GM23248 (cell line): ENCODE results near the gene KEL.

ENCODE experiments used
- EZH2 ChIP-seq: fragments of 200-600 bp; sonication (generic); IDR thresholded peaks from 2 replicates; pipeline ENCODE4 v1.6.1; 2018; ENCODE audit warnings: antibody characterized with exemption, mild to moderate bottlenecking; ENCODE audit not compliant: insufficient read depth, poor library complexity, severe bottlenecking
- EZH2phosphoT487 ChIP-seq: fragments of 200-600 bp; sonication (generic); IDR thresholded peaks from 2 replicates; pipeline ENCODE4 v1.6.1; 2018; ENCODE audit warnings: antibody characterized with exemption, moderate library complexity, mild to moderate bottlenecking, low read depth; ENCODE audit not compliant: insufficient read depth

- TF ChIP-seq EZH2 (no peak), EZH2phosphoT487 (no peak)
These were observed 29.6 kb downstream of the KEL start for GRCh38 chr7:142932386-142933091.
